HepG2 (cell line): Measurements from ENCODE around the gene SRD5A2. TPM values are rescaled to one million over a fixed set of nuclear protein-coding genes. Genes with fewer than 3 reads are reported as not detected.

Source experiments
- FOXP4 ChIP-seq: sonication (generic); formaldehyde crosslinking; IDR thresholded peaks from 2 replicates; pipeline ENCODE4 v1.4.0; 2020; ENCODE audit warnings: missing genetic modification reagents
- HNF4A ChIP-seq: sonication (generic); formaldehyde crosslinking; IDR thresholded peaks from 2 replicates; pipeline ENCODE4 v1.4.0; 2020; ENCODE audit warnings: missing genetic modification reagents
- MYNN ChIP-seq: sonication (generic); formaldehyde crosslinking; IDR thresholded peaks from 2 replicates; pipeline ENCODE4 v1.4.0; 2020; ENCODE audit warnings: mild to moderate bottlenecking, low read depth, missing genetic modification reagents
- USF2 ChIP-seq, 2 experiments: sonication (generic) in 1 of 2; formaldehyde crosslinking in 1 of 2; IDR thresholded peaks; 2 replicates each; pipeline versions ENCODE4 v1.5.1 to v1.6.1; 2011 to 2020; ENCODE audit warnings: borderline replicate concordance in 1 of 2, low read depth in 1 of 2, low read length in 1 of 2, mild to moderate bottlenecking in 1 of 2, missing genetic modification reagents in 1 of 2, moderate library complexity in 1 of 2
- ZBTB25 ChIP-seq: IDR thresholded peaks from 2 replicates; pipeline ENCODE4 v1.6.1; 2018; ENCODE audit warnings: missing genetic modification reagents
- ZNF792 ChIP-seq: IDR thresholded peaks from 2 replicates; pipeline ENCODE4 v1.6.1; 2016
- polyA plus RNA-seq, 8 experiments: library from polyadenylated mRNA; depleted of rRNA in 3 of 8; stranded (reverse) in 7 of 8; unstranded in 1 of 8; fragments of >200 nt; fragmentation: Illumina TruSeq in 4 of 8; extraction: Trizol in 4 of 8; gene quantifications; 2 replicates each; pipeline versions ENCODE4 v1.2.1 to v1.2.3, GENCODE V29; 2011 to 2016; ENCODE audit warnings: low read depth in 4 of 8, missing spikeins in 1 of 8, mixed read lengths in 1 of 8; ENCODE audit not compliant: insufficient read depth in 1 of 8
- total RNA-seq, 5 experiments: library from RNA; depleted of rRNA; stranded (reverse); fragments of >200 nt; fragmentation: Illumina TruSeq; extraction: Trizol; gene quantifications; 2 replicates each; pipeline ENCODE4 v1.2.3, GENCODE V29; 2016; ENCODE audit warnings: low read depth in 1 of 5
- TF ChIP-seq, protein P1 (sequence below): sonication (generic); formaldehyde crosslinking; IDR thresholded peaks from 2 replicates; pipeline ENCODE4 v1.4.0; 2020; ENCODE audit warnings: missing genetic modification reagents, mild to moderate bottlenecking, borderline replicate concordance
- TF ChIP-seq, protein P2 (sequence below), 2 experiments: sonication (generic) in 1 of 2; formaldehyde crosslinking in 1 of 2; IDR thresholded peaks; 2 replicates each; pipeline versions ENCODE4 v1.6.1 to v1.9.0; 2014 to 2022; ENCODE audit warnings: antibody characterized with exemption in 1 of 2, borderline replicate concordance in 1 of 2, inconsistent platforms in 1 of 2, low read depth in 1 of 2, missing genetic modification reagents in 1 of 2
- TF ChIP-seq, protein P3 (sequence below): sonication (generic); formaldehyde crosslinking; IDR thresholded peaks from 2 replicates; pipeline ENCODE4 v1.5.1; 2020; ENCODE audit warnings: missing genetic modification reagents, mild to moderate bottlenecking, borderline replicate concordance

The SRD5A2 gene
- total and polyA plus RNA-seq, 2 of the 13 experiments (the other 11 are each of a cell fraction or from before 2014, with no cell fraction given) = 0.01 TPM; not detected in 1

- TF ChIP-seq, protein P1, sequence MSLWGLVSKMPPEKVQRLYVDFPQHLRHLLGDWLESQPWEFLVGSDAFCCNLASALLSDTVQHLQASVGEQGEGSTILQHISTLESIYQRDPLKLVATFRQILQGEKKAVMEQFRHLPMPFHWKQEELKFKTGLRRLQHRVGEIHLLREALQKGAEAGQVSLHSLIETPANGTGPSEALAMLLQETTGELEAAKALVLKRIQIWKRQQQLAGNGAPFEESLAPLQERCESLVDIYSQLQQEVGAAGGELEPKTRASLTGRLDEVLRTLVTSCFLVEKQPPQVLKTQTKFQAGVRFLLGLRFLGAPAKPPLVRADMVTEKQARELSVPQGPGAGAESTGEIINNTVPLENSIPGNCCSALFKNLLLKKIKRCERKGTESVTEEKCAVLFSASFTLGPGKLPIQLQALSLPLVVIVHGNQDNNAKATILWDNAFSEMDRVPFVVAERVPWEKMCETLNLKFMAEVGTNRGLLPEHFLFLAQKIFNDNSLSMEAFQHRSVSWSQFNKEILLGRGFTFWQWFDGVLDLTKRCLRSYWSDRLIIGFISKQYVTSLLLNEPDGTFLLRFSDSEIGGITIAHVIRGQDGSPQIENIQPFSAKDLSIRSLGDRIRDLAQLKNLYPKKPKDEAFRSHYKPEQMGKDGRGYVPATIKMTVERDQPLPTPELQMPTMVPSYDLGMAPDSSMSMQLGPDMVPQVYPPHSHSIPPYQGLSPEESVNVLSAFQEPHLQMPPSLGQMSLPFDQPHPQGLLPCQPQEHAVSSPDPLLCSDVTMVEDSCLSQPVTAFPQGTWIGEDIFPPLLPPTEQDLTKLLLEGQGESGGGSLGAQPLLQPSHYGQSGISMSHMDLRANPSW (CRISPR knock-in tag) = no peak
- no peak for TF ChIP-seq FOXP4 (CRISPR knock-in tag)
- TF ChIP-seq, protein P2, sequence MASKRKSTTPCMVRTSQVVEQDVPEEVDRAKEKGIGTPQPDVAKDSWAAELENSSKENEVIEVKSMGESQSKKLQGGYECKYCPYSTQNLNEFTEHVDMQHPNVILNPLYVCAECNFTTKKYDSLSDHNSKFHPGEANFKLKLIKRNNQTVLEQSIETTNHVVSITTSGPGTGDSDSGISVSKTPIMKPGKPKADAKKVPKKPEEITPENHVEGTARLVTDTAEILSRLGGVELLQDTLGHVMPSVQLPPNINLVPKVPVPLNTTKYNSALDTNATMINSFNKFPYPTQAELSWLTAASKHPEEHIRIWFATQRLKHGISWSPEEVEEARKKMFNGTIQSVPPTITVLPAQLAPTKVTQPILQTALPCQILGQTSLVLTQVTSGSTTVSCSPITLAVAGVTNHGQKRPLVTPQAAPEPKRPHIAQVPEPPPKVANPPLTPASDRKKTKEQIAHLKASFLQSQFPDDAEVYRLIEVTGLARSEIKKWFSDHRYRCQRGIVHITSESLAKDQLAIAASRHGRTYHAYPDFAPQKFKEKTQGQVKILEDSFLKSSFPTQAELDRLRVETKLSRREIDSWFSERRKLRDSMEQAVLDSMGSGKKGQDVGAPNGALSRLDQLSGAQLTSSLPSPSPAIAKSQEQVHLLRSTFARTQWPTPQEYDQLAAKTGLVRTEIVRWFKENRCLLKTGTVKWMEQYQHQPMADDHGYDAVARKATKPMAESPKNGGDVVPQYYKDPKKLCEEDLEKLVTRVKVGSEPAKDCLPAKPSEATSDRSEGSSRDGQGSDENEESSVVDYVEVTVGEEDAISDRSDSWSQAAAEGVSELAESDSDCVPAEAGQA (IDR thresholded peaks at IDR 0.05; ENCODE audit: low read depth) = no peak
- TF ChIP-seq, protein P2 (CRISPR knock-in tag; IDR thresholded peaks at IDR 0.05; ENCODE audit: borderline replicate concordance) = no peak
- TF ChIP-seq HNF4A (CRISPR knock-in tag) = no peak
- TF ChIP-seq ZNF792 (CRISPR knock-in tag) = no peak
- TF ChIP-seq, protein P3, sequence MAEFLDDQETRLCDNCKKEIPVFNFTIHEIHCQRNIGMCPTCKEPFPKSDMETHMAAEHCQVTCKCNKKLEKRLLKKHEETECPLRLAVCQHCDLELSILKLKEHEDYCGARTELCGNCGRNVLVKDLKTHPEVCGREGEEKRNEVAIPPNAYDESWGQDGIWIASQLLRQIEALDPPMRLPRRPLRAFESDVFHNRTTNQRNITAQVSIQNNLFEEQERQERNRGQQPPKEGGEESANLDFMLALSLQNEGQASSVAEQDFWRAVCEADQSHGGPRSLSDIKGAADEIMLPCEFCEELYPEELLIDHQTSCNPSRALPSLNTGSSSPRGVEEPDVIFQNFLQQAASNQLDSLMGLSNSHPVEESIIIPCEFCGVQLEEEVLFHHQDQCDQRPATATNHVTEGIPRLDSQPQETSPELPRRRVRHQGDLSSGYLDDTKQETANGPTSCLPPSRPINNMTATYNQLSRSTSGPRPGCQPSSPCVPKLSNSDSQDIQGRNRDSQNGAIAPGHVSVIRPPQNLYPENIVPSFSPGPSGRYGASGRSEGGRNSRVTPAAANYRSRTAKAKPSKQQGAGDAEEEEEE (CRISPR knock-in tag) = no peak
- no peak for TF ChIP-seq MYNN (CRISPR knock-in tag)
- TF ChIP-seq USF2 (IDR thresholded peaks at IDR 0.05; ENCODE audit: low read depth, low read length) = no peak
- TF ChIP-seq USF2 (CRISPR knock-in tag; IDR thresholded peaks at IDR 0.05; ENCODE audit: borderline replicate concordance) = peak; percentile 74; the same call in 1 of the 2 replicates
- TF ChIP-seq ZBTB25 = no peak
Measured at GRCh38 chr2:31558401-31559295, 22.1 kb downstream of the SRD5A2 start (continued).
